ENCODE results near the gene SEC14L6. TPM values are rescaled to one million over a fixed set of nuclear protein-coding genes. Genes with fewer than 3 reads are reported as not detected.

SEC14L6 gene
- total and polyA plus RNA-seq, 9 of the 15 experiments (the other 6 are each of a cell fraction or from before 2014, with no cell fraction given), result 0.29 to 6.1 (median 1.9) TPM

GRCh38 chr22:30516731-30517130 lies 29.8 kb downstream of the SEC14L6 start:
- H3K9me3 ChIP-seq (replicated peaks; ENCODE audit: control insufficient read depth, insufficient read depth, low read depth, low read length), result no peaks in the 10 kb centered on the region
- no TSS peak for BruUV-seq (replicated peaks)
- no peak overlapping the region; a peak in 1 of 4 replicates for H3K9ac ChIP-seq (ENCODE audit: insufficient read depth in 1 of 2, low read depth in 2 of 2, low read length in 2 of 2)
- in situ Hi-C loops (cut with MboI) (no loop called here), intact Hi-C loops (cut with micrococcal nuclease) (no loop called here)
- ATAC-seq (no peak), FAIRE-seq (no peak), DNase-seq (ENCODE audit: extremely low read depth in 1 of 4, low spot score in 3 of 4) (no peak)
- CTCF ChIA-PET (ENCODE audit: low intra/inter-chr PET ratio), result no interaction called here
- no peaks in the 10 kb centered on the region for H3K79me2 ChIP-seq (ENCODE audit: control insufficient read depth, insufficient read depth, low read length)
- no peaks in the 10 kb centered on the region for H3K27me3 ChIP-seq (ENCODE audit: control insufficient read depth in 2 of 2, insufficient read depth in 2 of 2, low read length in 2 of 2)
- POLR2A ChIA-PET, result interaction anchor here (0.8 to 1.0 kb wide), 2 partner anchors 11 to 29 kb away, joined by 3 to 4 read pairs; no protein-coding TSS in a partner anchor
- no peaks in the 10 kb centered on the region for H4K20me1 ChIP-seq (replicated peaks; ENCODE audit: control insufficient read depth, insufficient read depth, low read length)
- H3K27ac ChIP-seq (ENCODE audit: extremely low read depth, low read depth, low read length), result no peak overlapping the region
- H3K4me1 ChIP-seq (replicated peaks in 1 of 2; ENCODE audit: control insufficient read depth in 2 of 2, insufficient read depth in 2 of 2, low read length in 2 of 2), result no peaks in the 10 kb centered on the region; a peak in 2 of 5 replicates
- no peaks in the 10 kb centered on the region for H3K36me3 ChIP-seq (ENCODE audit: control insufficient read depth, insufficient read depth, low read length)
- no peaks in the 10 kb centered on the region for H3K9me1 ChIP-seq (ENCODE audit: control insufficient read depth, insufficient read depth, low read length)
- no peak overlapping the region for H3K4me3 ChIP-seq
- WGBS (ENCODE audit: insufficient coverage, low coverage, missing lambda C conversion rate), result 21% methylated on average over 5 of the region's 5 CpGs
- no peak overlapping the region for H2AFZ ChIP-seq (ENCODE audit: low read depth, low read length)
- no peak overlapping the region for H3K4me2 ChIP-seq (ENCODE audit: insufficient read depth, low read length)
- TF ChIP-seq LARP7 (IDR thresholded peaks at IDR 0.05), result no peak
- TF ChIP-seq HINFP (tag; conservative IDR thresholded peaks at IDR 0.05; ENCODE audit: low read depth), result peak; percentile 62; the same call in 1 of the 2 replicates
- TF ChIP-seq, protein P1, sequence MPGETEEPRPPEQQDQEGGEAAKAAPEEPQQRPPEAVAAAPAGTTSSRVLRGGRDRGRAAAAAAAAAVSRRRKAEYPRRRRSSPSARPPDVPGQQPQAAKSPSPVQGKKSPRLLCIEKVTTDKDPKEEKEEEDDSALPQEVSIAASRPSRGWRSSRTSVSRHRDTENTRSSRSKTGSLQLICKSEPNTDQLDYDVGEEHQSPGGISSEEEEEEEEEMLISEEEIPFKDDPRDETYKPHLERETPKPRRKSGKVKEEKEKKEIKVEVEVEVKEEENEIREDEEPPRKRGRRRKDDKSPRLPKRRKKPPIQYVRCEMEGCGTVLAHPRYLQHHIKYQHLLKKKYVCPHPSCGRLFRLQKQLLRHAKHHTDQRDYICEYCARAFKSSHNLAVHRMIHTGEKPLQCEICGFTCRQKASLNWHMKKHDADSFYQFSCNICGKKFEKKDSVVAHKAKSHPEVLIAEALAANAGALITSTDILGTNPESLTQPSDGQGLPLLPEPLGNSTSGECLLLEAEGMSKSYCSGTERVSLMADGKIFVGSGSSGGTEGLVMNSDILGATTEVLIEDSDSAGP (CRISPR knock-in tag; IDR thresholded peaks at IDR 0.05), result no peak
- TF ChIP-seq RFX1 (IDR thresholded peaks at IDR 0.05), result peak; percentile 51; the same call in 1 of the 2 replicates
- no peak for TF ChIP-seq CBX1 (IDR thresholded peaks at IDR 0.05; ENCODE audit: low read depth)
